ENCODE measurements around the gene CYP4F22.

DNA sequence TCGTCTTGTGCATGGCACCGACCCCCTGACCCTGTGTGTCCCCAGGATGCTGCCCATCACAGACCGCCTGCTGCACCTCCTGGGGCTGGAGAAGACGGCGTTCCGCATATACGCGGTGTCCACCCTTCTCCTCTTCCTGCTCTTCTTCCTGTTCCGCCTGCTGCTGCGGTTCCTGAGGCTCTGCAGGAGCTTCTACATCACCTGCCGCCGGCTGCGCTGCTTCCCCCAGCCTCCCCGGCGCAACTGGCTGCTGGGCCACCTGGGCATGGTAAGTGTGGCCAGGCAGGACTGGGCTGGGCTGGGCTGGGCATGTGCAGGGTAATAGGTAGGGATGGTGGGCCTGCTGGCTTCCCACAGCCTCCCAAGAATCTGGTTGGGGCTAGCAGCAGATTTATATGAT lies 17.0 kb downstream of the CYP4F22 start:
- TF ChIP-seq, protein P1, sequence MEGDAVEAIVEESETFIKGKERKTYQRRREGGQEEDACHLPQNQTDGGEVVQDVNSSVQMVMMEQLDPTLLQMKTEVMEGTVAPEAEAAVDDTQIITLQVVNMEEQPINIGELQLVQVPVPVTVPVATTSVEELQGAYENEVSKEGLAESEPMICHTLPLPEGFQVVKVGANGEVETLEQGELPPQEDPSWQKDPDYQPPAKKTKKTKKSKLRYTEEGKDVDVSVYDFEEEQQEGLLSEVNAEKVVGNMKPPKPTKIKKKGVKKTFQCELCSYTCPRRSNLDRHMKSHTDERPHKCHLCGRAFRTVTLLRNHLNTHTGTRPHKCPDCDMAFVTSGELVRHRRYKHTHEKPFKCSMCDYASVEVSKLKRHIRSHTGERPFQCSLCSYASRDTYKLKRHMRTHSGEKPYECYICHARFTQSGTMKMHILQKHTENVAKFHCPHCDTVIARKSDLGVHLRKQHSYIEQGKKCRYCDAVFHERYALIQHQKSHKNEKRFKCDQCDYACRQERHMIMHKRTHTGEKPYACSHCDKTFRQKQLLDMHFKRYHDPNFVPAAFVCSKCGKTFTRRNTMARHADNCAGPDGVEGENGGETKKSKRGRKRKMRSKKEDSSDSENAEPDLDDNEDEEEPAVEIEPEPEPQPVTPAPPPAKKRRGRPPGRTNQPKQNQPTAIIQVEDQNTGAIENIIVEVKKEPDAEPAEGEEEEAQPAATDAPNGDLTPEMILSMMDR (IDR thresholded peaks at IDR 0.05), result no peak
- no peak for TF ChIP-seq ZFX (IDR thresholded peaks at IDR 0.05; ENCODE audit: borderline replicate concordance)
